Activated B cell treated with CpG ODN at 0.5 μM for 24 hours (primary cell): ENCODE results near the gene ZNF598. TPM values are rescaled to one million over a fixed set of nuclear protein-coding genes. Genes with fewer than 3 reads are reported as not detected.
"Not testable (repeated sequence)": the region's sequence is repeated elsewhere in the genome, so short reads cannot be mapped to it uniquely, and the experiment has no call there.

Experiments
- ATAC-seq: fragments of 200-7000 bp; cut with Tn5 transposase; one replicate; pipeline ENCODE4 v1.10.0; 2021; ENCODE audit warnings: low read depth, mild to moderate bottlenecking, moderate library complexity
- CTCF ChIA-PET: fragments of 350-600 bp; sonication (Branson Sonifier 250); formaldehyde crosslinking; loops from one replicate; lab custom pipeline; 2021; ENCODE audit warnings: antibody characterized with exemption; lab: Charles Lee
- POLR2A ChIA-PET: fragments of 350-600 bp; sonication (Branson Sonifier 250); formaldehyde crosslinking; loops from one replicate; lab custom pipeline; 2021; ENCODE audit warnings: antibody characterized with exemption; lab: Charles Lee
- DNase-seq: peaks from one replicate; pipeline ENCODE4 v3.0.0; 2022
- H3K27ac Mint-ChIP-seq: one replicate; pipeline ENCODE4 v1.8.0; 2020; ENCODE audit warnings: mixed read lengths
- H3K27me3 Mint-ChIP-seq: one replicate; pipeline ENCODE4 v1.8.0; 2021; ENCODE audit warnings: mixed read lengths
- H3K36me3 Mint-ChIP-seq: one replicate; pipeline ENCODE4 v1.8.0; 2021; ENCODE audit warnings: low read depth, mixed read lengths
- H3K4me1 Mint-ChIP-seq: one replicate; pipeline ENCODE4 v1.8.0; 2021; ENCODE audit warnings: mixed read lengths
- H3K4me3 Mint-ChIP-seq: one replicate; pipeline ENCODE4 v1.8.0; 2020; ENCODE audit warnings: mild to moderate bottlenecking, mixed read lengths
- H3K9me3 Mint-ChIP-seq: one replicate; pipeline ENCODE4 v1.8.0; 2020; ENCODE audit warnings: mixed read lengths
- CTCF ChIP-seq: fragments of 200-600 bp; IDR thresholded peaks from one replicate; pipeline ENCODE4 v1.8.0; 2022; ENCODE audit warnings: antibody characterized with exemption, mild to moderate bottlenecking
- intact Hi-C: fragments of 100-400 bp; cut with micrococcal nuclease; formaldehyde crosslinking; loops from one replicate; pipeline ENCODE4 v1.15.1; 2024
- total RNA-seq: library from RNA; stranded (reverse); gene quantifications from 2 replicates; pipeline ENCODE4 v1.2.3, GENCODE V29; 2022

Gene ZNF598
- total RNA-seq, 1 donor from 2014 or later: 59.3 TPM

- intact Hi-C loops: no loop called here
- ChIA-PET CTCF (no interaction called here), POLR2A (no interaction called here)
- Mint-ChIP-seq H3K4me1 (peaks cover 2% of the 10 kb centered on the region), H3K36me3 (no peaks in the 10 kb centered on the region), H3K27me3 (peaks cover 6% of the 10 kb centered on the region), H3K27ac (no peak overlapping the region), H3K9me3 (no peaks in the 10 kb centered on the region), H3K4me3 (no peak overlapping the region)
- ATAC-seq (no peak), DNase-seq (no peak)
- TF ChIP-seq CTCF: no peak
Observed at GRCh38 chr16:2037115-2037514, 27.5 kb upstream of the ZNF598 start.

- ChIA-PET POLR2A (interaction anchor here (0.6 kb wide), 1 partner anchor 1101 kb away, joined by 5 read pairs; no protein-coding TSS in a partner anchor), CTCF (no interaction called here)
Observed at GRCh38 chr16:2036200-2036966, 26.8 kb upstream of the ZNF598 start.

GRCh38 chr16:2035431-2036199, 26.0 kb upstream of the ZNF598 start:
- Mint-ChIP-seq H3K4me1 (peaks cover 2% of the 10 kb centered on the region), H3K4me3 (no peak overlapping the region), H3K36me3 (no peaks in the 10 kb centered on the region), H3K27ac (no peak overlapping the region), H3K9me3 (no peaks in the 10 kb centered on the region), H3K27me3 (peaks cover 6% of the 10 kb centered on the region)
- ATAC-seq (no peak), DNase-seq (no peak)
- ChIA-PET CTCF (no interaction called here), POLR2A (interaction anchor here (0.6 kb wide), 1 partner anchor 1100 kb away, joined by 5 read pairs; no protein-coding TSS in a partner anchor)
- no peak for TF ChIP-seq CTCF
- intact Hi-C loops: no loop called here

More at GRCh38 chr16:2036200-2036966, 26.8 kb upstream of the ZNF598 start:
- no peak for DNase-seq
- peaks cover 6% of the 10 kb centered on the region for H3K27me3 Mint-ChIP-seq
- no peak overlapping the region for H3K4me3 Mint-ChIP-seq
- intact Hi-C loops: no loop called here
- no peak for ATAC-seq
- no peak for TF ChIP-seq CTCF
- H3K36me3 Mint-ChIP-seq: no peaks in the 10 kb centered on the region
- H3K27ac Mint-ChIP-seq: no peak overlapping the region
- no peaks in the 10 kb centered on the region for H3K9me3 Mint-ChIP-seq
- H3K4me1 Mint-ChIP-seq: peaks cover 2% of the 10 kb centered on the region

- CTCF ChIA-PET: no interaction called here
- no peaks in the 10 kb centered on the region for H3K36me3 Mint-ChIP-seq
- POLR2A ChIA-PET: no interaction called here
- H3K27ac Mint-ChIP-seq: no peak overlapping the region
- DNase-seq: no peak
- peaks cover 2% of the 10 kb centered on the region for H3K4me1 Mint-ChIP-seq
- TF ChIP-seq CTCF: no peak
- intact Hi-C loops: no loop called here
- no peak overlapping the region for H3K4me3 Mint-ChIP-seq
- H3K27me3 Mint-ChIP-seq: peaks cover 6% of the 10 kb centered on the region
- ATAC-seq: no peak
- H3K9me3 Mint-ChIP-seq: no peaks in the 10 kb centered on the region
Observed at GRCh38 chr16:2034696-2035430, 25.2 kb upstream of the ZNF598 start.

- H3K4me3 Mint-ChIP-seq, intact Hi-C loops, CTCF ChIA-PET, H3K27ac Mint-ChIP-seq, DNase-seq, ATAC-seq, H3K27me3 Mint-ChIP-seq, POLR2A ChIA-PET, H3K36me3 Mint-ChIP-seq, H3K4me1 Mint-ChIP-seq, H3K9me3 Mint-ChIP-seq: not testable (repeated sequence)
Observed at GRCh38 chr16:2033909-2034695, 24.5 kb upstream of the ZNF598 start.
